NT2/D1 (cell line): Measurements from ENCODE around the gene TUBB1.

Experiments used
- SUZ12 ChIP-seq: IDR thresholded peaks from 2 replicates; pipeline ENCODE4 v1.6.1; 2011; ENCODE audit not compliant: insufficient read length, insufficient read depth; ENCODE audit errors: extremely low read depth
- YY1 ChIP-seq: IDR thresholded peaks from 2 replicates; pipeline ENCODE4 v1.6.1; 2011; ENCODE audit not compliant: insufficient read length, insufficient read depth
- ZNF274 ChIP-seq: IDR thresholded peaks from 2 replicates; pipeline ENCODE4 v1.6.1; 2011; ENCODE audit warnings: mild to moderate bottlenecking, low read depth, low read length

GRCh38 chr20:59033616-59034165, 14.5 kb downstream of the TUBB1 start:
- TF ChIP-seq YY1 (no peak), SUZ12 (no peak), ZNF274 (no peak)
